ENCODE data around the gene MBD4.
"Not testable (repeated sequence)": the region's sequence is repeated elsewhere in the genome, so short reads cannot be mapped to it uniquely, and the experiment has no call there.

Gene MBD4

GRCh38 chr3:129428376-129429079, 11.2 kb downstream of the MBD4 start, which contains the start of gene EFCAB12:
EFCAB12 (minus strand) TSS chr3:129428636; CDS start chr3:129428488, 148 bp downstream.
- DNase-seq, result peak; percentile 82

GRCh38 chr3:129428007-129428375, 11.8 kb downstream of the MBD4 start:
- no peak for DNase-seq

- DNase-seq, result no peak
These were observed 14.1 kb downstream of the MBD4 start for GRCh38 chr3:129425619-129426018.

- no peak for DNase-seq
These were observed 14.5 kb downstream of the MBD4 start for GRCh38 chr3:129425213-129425612.

- no peak for DNase-seq
These were observed 15.4 kb downstream of the MBD4 start for GRCh38 chr3:129424185-129424841.

- no peak for DNase-seq
These were observed 16.9 kb downstream of the MBD4 start for GRCh38 chr3:129422897-129423296.

- DNase-seq, result no peak
These were observed 17.6 kb downstream of the MBD4 start for GRCh38 chr3:129421988-129422745.

GRCh38 chr3:129421236-129421883, 18.4 kb downstream of the MBD4 start:
- no peak for DNase-seq

GRCh38 chr3:129419476-129419875, 20.3 kb downstream of the MBD4 start:
- no peak for DNase-seq

GRCh38 chr3:129418041-129418973, 21.4 kb downstream of the MBD4 start:
- DNase-seq, result no peak

GRCh38 chr3:129417326-129417725, 22.4 kb downstream of the MBD4 start:
- DNase-seq, result no peak

GRCh38 chr3:129416415-129416814, 23.3 kb downstream of the MBD4 start:
- DNase-seq, result no peak

- no peak for DNase-seq
These were observed 23.9 kb downstream of the MBD4 start for GRCh38 chr3:129415830-129416229.

- no peak for DNase-seq
These were observed 24.4 kb downstream of the MBD4 start for GRCh38 chr3:129415378-129415777.

GRCh38 chr3:129413687-129414506, 25.9 kb downstream of the MBD4 start:
- DNase-seq, result no peak

GRCh38 chr3:129413238-129413637, 26.5 kb downstream of the MBD4 start:
- DNase-seq, result not testable (repeated sequence)

GRCh38 chr3:129412542-129413198, 27.1 kb downstream of the MBD4 start:
- no peak for DNase-seq

GRCh38 chr3:129410971-129411370, 28.8 kb downstream of the MBD4 start:
- DNase-seq, result no peak

GRCh38 chr3:129409541-129409940, 30.2 kb downstream of the MBD4 start:
- DNase-seq, result no peak

GRCh38 chr3:129404610-129405009, 35.1 kb downstream of the MBD4 start:
- DNase-seq, result no peak

GRCh38 chr3:129404130-129404529, 35.6 kb downstream of the MBD4 start:
- DNase-seq, result no peak
